SH-SY5Y (cell line): ENCODE results near the gene SELENOO.

Experiments used
- GATA2 ChIP-seq: IDR thresholded peaks from 2 replicates; pipeline ENCODE4 v1.6.1; 2011; ENCODE audit warnings: mild to moderate bottlenecking, low read depth, low read length
- GATA3 ChIP-seq: IDR thresholded peaks from 2 replicates; pipeline ENCODE4 v1.6.1; 2011; ENCODE audit warnings: low read depth, mild to moderate bottlenecking, low read length, moderate library complexity

- TF ChIP-seq GATA2 (no peak), GATA3 (no peak)
Observed at GRCh38 chr22:50236731-50237409, 36.1 kb downstream of the SELENOO start.
